Epithelial cell of proximal tubule (primary cell): ENCODE results near the gene OCA2. TPM values are rescaled to one million over a fixed set of nuclear protein-coding genes. Genes with fewer than 3 reads are reported as not detected.

Source experiments
- DNase-seq: peaks from one replicate; pipeline ENCODE4 v3.0.0-alpha.2; 2011; ENCODE audit warnings: low read depth
- H3K4me3 ChIP-seq: 2 replicates; pipeline ENCODE4 v1.5.1; 2011; ENCODE audit warnings: low read depth, mild to moderate bottlenecking, low read length
- total RNA-seq: library from RNA; depleted of rRNA; stranded (reverse); fragments of >200 nt; gene quantifications from 2 replicates; pipeline ENCODE4 v1.2.3, GENCODE V29; 2015
- TF ChIP-seq, protein P1 (sequence below): conservative IDR thresholded peaks from 2 replicates; pipeline ENCODE4 v1.5.1; 2012; ENCODE audit warnings: low read depth, mild to moderate bottlenecking, low read length

OCA2 gene
- total RNA-seq, 1 donor from 2014 or later = not detected

DNA sequence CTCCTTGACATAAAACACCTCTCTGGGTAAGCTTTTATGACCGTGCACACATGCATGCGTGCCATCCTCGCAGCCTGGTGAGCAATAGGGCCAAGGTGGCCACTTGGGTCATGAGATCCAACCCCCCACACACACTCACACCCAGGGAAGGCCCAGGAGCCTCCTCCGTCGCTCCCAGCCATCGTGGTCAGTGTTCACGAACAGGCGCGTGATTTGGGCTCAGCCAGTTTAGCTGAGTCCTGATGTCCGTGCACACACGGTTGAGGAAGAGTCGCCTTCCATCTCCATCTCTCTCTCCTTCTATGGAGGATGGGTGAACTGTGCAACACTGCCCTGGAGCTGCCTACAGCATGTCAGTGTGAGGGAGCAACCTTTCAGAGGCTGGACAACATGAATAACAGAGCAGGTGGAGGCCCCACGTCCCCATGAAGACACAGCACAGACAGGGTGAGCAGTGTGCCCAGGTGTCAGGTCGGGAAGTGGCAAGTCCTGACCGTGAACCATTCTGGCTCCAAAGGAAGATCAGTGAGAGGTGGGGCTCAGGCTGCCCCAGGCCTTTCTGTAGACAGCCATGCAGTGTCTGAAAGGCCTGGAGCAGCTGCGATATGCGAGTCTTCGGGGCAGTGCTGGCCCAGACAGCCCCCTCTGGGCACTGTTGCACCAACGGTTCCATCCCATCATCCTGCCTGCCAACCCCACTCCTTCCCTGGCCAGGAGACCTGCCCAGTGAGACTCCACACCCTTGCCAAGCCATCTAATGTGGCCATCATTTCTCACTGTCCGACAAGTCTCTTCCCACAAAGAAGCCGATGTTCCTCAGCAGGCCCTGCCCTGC, 253.4 kb downstream of the OCA2 start:
- no peak for DNase-seq
- no peak overlapping the region for H3K4me3 ChIP-seq
- TF ChIP-seq, protein P1, sequence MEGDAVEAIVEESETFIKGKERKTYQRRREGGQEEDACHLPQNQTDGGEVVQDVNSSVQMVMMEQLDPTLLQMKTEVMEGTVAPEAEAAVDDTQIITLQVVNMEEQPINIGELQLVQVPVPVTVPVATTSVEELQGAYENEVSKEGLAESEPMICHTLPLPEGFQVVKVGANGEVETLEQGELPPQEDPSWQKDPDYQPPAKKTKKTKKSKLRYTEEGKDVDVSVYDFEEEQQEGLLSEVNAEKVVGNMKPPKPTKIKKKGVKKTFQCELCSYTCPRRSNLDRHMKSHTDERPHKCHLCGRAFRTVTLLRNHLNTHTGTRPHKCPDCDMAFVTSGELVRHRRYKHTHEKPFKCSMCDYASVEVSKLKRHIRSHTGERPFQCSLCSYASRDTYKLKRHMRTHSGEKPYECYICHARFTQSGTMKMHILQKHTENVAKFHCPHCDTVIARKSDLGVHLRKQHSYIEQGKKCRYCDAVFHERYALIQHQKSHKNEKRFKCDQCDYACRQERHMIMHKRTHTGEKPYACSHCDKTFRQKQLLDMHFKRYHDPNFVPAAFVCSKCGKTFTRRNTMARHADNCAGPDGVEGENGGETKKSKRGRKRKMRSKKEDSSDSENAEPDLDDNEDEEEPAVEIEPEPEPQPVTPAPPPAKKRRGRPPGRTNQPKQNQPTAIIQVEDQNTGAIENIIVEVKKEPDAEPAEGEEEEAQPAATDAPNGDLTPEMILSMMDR = no peak

DNA sequence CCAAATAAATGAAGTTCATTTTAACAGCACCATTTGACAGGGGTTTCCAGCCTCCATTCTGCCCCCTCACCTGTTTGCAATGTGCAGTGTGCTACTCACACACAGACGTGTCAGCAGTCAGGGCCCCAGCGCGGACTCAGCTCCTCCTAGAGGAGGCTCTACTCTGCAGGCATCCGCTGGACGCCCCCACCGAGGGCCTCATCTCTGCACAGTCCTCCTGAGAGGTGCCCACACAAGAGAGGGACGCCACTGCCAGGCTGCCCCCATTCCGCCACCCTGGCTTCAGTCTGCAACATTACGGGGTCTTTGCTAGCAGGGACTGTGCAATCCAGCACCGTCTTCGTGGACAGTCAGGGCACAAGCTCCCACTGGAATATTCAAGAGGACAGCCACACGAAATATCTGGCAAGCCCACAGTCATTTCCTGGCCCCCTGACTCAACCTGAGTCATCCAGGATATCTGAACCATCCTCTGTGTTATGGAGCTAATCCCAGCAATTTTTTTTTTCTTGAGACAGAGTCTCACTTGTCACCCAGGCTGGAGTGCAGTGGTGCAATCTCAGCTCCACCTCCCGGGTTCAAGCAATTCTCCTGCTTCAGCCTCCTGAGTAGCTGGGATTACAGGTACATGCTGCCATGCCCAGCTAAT, 255.0 kb downstream of the OCA2 start:
- TF ChIP-seq, protein P1 = no peak
- no peak for DNase-seq
- H3K4me3 ChIP-seq = no peak overlapping the region

DNA sequence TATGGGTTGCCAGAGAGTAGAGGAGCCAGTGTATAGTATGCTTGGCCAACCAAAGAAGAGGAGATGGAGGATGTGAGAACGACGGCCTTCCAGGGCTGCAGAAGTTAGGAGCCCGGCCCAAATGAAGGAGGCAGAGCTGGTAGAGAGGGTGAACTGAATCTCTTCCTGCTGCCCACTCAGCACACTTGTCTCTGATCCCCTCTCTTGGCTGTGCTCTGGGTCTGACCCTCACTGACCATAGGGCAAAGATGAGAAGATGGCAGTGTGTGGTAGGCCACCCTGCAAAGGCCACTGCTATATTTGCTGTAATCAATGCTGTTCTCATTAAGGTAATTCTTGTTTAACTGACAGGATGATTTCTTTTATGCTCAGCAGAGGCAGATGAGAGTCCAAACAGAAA, 256.0 kb downstream of the OCA2 start:
- TF ChIP-seq, protein P1 = no peak
- DNase-seq = no peak
- H3K4me3 ChIP-seq = no peak overlapping the region

DNA sequence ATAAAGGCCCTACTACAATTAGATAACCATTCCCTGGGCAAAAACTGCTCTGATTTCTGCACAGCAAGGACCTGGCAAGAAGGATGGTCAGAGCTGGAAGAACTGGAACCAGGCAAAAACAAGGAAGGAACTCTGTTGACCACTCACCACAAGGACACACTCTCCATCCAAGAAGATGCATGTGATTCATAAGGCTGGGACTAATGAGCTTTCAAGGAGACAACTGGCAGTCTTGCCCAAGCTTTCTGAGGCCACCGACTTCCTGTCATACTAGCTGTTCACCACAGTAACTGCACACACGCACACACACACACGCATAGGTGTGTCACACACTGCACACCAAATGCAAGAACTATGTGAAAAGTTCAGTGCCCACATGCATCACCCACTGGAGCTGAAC, 256.6 kb downstream of the OCA2 start:
- DNase-seq = no peak
- no peak overlapping the region for H3K4me3 ChIP-seq
- TF ChIP-seq, protein P1 = no peak

DNA sequence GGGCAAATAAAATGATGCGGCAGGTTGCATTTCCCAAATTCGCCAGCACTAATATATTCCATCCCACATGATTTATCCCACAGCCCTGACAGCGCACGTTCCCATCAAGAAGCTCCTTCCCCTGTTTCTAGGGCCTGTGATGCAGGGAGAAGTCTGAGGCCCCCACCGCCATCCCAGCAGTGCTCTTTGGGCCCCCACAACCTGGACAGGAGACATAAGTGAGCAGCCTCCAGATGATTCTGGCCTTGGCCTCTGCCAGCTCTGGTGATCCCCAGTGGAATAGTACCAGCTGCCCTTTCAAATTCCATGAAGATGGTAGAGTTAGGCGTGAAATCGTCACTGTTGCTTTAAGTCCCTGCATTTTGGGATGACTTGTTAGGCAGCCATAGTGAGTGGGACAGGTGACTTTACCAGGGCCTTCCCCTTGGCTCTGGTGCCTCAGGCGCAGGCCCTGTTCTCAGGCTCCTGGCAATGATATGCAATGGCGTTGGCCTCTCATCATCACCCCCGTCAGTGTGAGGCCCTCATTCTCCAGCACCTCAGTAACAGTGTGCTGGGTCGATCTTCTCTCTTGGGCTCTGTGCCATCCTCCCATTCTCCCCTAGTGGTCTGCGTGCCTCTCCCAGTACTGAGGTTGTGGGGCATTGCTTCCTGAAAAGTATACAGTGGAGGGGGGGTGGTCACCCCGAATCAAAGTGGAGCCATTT, 263.7 kb downstream of the OCA2 start:
- no peak for DNase-seq

DNA sequence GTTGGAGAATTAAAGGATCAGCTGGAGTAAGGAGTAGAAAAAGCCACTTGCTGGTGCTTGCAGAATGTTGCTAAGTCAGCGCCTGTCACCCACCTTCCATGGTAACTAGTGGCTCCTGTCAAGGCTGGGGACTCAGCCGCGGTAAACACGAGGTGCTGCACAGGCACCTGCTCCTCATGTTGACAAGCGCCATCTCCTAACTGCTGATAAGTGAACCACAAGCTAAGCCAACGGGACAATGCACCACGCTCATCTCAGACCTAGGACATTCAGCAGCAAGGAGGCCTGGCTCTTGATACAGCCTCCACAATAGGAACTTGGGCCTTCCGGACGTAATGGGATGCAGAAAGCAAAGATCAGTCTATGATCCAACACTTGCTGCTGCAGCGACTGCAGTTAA, 264.4 kb downstream of the OCA2 start:
- TF ChIP-seq, protein P1 = no peak
- DNase-seq = no peak
- no peak overlapping the region for H3K4me3 ChIP-seq

More for the DNA sequence above, 263.7 kb downstream of the OCA2 start:
- no peak overlapping the region for H3K4me3 ChIP-seq
- TF ChIP-seq, protein P1 = no peak
